SK-MEL-5 (cell line): Measurements from ENCODE around the gene PTPA. TPM values are rescaled to one million over a fixed set of nuclear protein-coding genes. Genes with fewer than 3 reads are reported as not detected.
"Not testable (repeated sequence)": the region's sequence is repeated elsewhere in the genome, so short reads cannot be mapped to it uniquely, and the experiment has no call there.

Experiments
- DNase-seq: peaks from one replicate; pipeline ENCODE4 v3.0.0-alpha.2; 2016; ENCODE audit warnings: low read depth, low spot score
- in situ Hi-C: cut with HindIII; loops from 2 replicates; pipeline ENCODE4 v1.10.0; 2016; ENCODE audit warnings: low sequenced_read_pairs, high pct_unique_total_duplicates, low pct_unique_long_range_greater_than_20kb
- total RNA-seq: library from RNA; depleted of rRNA; stranded (reverse); fragments of >200 nt; shearing (Covaris generic); gene quantifications from 2 replicates; pipeline ENCODE4 v1.2.3, GENCODE V29; 2014; rRNA removed

The PTPA gene
- total RNA-seq, 1 experiment from 2014 or later, result 88.1 TPM

DNA sequence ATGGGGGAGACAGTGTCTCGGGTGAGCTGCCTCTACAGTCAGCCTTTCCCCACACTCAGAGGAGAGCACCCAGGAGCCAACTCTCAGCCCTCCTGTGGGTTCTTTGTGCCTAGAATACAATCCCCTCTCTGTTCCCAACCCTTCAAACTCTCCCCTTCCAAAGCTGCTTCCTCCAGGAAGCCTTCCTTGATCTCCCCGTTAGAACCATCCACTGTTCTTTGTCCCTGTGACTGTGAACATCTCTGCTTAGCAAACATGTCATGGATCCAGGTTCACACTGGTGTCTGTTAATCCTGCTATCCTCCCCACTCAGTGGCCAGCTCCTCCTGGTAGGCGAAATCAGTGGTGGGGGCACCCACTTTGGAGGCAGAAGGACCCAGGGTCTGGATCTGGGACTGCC is 83.0 kb downstream of the PTPA start:
- DNase-seq, result peak; percentile 32
- in situ Hi-C loops, result no loop called here

GRCh38 chr9:129195606-129196005 is 84.4 kb downstream of the PTPA start:
- in situ Hi-C loops, result no loop called here
- no peak for DNase-seq

DNA sequence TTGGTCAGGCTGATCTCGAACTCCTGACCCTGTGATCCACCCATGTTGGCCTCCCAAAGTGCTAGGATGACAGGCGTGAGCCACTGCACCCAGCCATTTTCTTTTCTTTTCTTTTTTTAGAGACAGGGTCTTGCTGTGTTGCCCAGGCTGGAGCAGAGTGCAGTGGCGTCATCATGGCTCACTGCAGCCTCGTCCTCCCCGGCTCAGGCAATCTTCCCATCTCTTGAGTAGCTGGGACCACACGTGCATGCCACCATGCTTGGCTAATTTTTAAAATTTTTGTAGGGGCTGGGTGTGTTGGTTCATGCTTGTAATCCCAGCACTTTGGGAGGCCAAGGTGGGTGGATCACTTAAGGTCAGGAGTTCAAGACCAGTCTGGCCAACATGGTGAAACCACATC is 85.8 kb downstream of the PTPA start:
- DNase-seq, in situ Hi-C loops: not testable (repeated sequence)

GRCh38 chr9:129197978-129198318 is 86.7 kb downstream of the PTPA start:
- in situ Hi-C loops, result no loop called here
- no peak for DNase-seq

Other genes starting within 250 kb of the PTPA start
- gene KYAT1, start 229.5 kb upstream of the PTPA start, total RNA-seq, result 7.4 and 7.5 TPM in 2 replicates
- gene LRRC8A, start 229.3 kb upstream of the PTPA start, total RNA-seq, result 36.0 and 38.3 TPM in 2 replicates
- gene PHYHD1, start 190.4 kb upstream of the PTPA start, total RNA-seq, result 4.5 and 5.2 TPM in 2 replicates
- 40.1 and 41.7 TPM in 2 replicates for gene DOLK, start 163.8 kb upstream of the PTPA start, total RNA-seq
- 33.9 and 35.2 TPM in 2 replicates for gene NUP188, start 163.7 kb upstream of the PTPA start, total RNA-seq
- gene SH3GLB2, start 83.1 kb upstream of the PTPA start, total RNA-seq, result 24.4 and 28.3 TPM in 2 replicates
- 13.7 TPM in 2 replicates for gene MIGA2, start 74.8 kb upstream of the PTPA start, total RNA-seq
- 12.4 and 12.9 TPM in 2 replicates for gene DOLPP1, start 30.3 kb upstream of the PTPA start, total RNA-seq
- 9.4 and 12.7 TPM in 2 replicates for gene CRAT, start 622 bp upstream of the PTPA start, total RNA-seq
- gene IER5L, start 66.8 kb downstream of the PTPA start, total RNA-seq, result 53.9 and 57.1 TPM in 2 replicates